ENCODE measurements around the gene USP9Y.
"Not testable (repeated sequence)": the region's sequence is repeated elsewhere in the genome, so short reads cannot be mapped to it uniquely, and the experiment has no call there.

The USP9Y gene

GRCh38 chrY:12701181-12701695 lies at the start of gene USP9Y:
Gene USP9Y (plus strand): TSS chrY:12701231. CDS start chrY:12709448, 8,217 bp downstream.
- no peak for DNase-seq (ENCODE audit: low read depth in 2 of 3, low spot score in 2 of 3)

GRCh38 chrY:12651621-12652036 lies 49.4 kb upstream of the USP9Y start:
- DNase-seq (ENCODE audit: low read depth in 2 of 3, low spot score in 2 of 3), result no peak

- peak in 1 of 3 experiments; percentile 38 for DNase-seq (ENCODE audit: low read depth in 2 of 3, low spot score in 2 of 3)
These were observed 39.0 kb upstream of the USP9Y start for GRCh38 chrY:12661745-12662681.

DNA sequence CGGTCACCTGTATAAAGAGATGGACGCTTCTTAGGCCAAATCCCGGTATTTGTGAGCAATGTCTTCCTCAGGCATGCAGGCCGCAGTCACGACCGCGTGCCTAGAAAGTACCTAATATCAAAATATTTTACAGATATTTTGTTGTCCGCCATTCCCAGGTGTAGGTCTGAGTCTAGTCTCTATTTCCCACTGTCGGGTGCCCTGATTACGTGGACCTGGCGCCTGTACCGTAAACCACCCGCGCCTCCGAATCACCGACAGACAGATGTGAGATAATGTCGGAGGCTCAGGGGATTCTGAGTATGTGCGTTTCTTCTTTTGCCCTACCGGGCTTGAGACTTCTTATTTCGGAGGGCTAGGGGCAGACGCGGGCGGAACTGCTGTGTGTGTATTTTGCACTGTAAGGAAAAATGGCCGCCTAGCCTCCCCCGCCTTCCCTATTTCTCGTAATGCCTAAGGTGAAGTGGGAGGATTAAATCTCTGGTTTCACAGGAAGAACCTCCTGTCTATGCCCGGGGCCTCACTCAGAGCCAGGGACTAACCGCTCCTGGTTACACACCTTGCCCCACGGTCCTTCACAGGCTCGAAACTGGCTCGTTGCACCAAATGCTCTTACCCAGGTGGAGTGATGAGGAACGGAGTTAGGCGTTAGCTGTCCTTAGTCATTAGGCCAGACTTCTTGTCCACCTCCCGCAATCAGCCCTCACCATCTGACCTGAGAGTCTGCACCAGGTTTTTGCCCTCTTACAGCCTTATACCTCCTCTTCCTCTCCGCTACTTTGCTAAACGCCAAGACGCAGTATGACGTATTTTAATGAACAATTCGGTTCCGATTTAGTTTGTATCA lies 38.1 kb upstream of the USP9Y start:
- peak in 1 of 3 experiments; percentile 8 for DNase-seq (ENCODE audit: low read depth in 2 of 3, low spot score in 2 of 3)

DNA sequence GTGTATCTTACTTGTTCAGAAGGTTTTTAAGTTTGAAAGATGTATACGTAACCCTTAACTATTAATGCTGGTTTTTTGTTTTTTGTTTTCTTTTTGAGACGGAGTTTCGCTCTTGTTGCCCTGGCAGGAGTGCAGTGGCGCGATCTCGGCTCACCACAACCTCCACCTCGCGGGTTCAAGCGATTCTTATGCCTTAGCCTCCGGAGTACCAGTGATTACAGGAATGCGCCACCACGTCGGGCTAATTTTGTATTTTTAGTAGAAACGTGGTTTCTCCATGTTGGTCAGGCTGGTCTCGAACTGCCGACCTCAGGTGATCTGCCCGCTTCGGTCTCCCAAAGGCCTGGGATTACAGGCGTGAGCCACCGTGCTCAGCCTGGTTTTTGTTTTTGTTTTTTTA lies 37.2 kb upstream of the USP9Y start:
- not testable (repeated sequence) for DNase-seq (ENCODE audit: low read depth in 2 of 3, low spot score in 2 of 3)

- DNase-seq (ENCODE audit: low read depth in 2 of 3, low spot score in 2 of 3), result no peak
These were observed 22.9 kb upstream of the USP9Y start for GRCh38 chrY:12678111-12678510.

DNA sequence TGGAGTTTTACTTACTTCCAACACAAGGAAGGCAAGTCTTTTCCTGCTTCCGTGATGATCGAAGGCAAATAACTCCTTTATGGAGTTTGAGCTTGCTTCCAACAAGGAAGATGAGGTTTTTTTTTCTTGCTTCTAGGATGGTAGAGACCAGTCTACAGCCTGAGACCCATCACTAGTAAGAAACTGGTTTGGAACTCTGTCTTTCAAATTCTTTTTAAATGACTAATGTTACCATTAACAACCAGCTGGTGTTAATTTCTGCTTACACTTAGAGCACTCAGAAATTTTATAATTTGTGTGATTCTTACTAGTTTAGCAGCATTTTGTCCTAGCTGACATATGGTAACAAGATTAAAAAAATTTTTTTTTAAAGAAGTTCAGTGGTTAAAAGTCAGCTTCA lies 19.5 kb upstream of the USP9Y start:
- no peak for DNase-seq (ENCODE audit: low read depth in 2 of 3, low spot score in 2 of 3)

DNA sequence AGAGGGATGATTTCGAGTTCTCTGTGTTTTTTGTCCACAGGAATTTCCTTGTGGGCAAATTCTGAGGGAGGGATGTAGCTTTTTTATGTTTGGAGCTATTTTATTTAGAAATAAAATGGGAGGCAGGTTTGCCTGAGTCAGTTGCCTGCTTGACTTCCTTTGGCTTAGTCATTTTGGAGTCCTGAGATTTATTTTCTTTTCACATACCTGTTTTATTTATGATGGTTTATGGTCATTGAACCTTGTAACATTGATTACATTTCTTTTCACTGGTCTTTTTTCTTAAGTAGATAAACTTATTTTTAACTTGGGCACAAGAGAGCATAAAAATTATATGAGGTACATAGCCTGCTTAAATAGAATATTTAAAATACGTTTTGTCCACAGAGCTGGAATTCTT lies 12.7 kb upstream of the USP9Y start:
- DNase-seq (ENCODE audit: low read depth in 2 of 3, low spot score in 2 of 3), result no peak

DNA sequence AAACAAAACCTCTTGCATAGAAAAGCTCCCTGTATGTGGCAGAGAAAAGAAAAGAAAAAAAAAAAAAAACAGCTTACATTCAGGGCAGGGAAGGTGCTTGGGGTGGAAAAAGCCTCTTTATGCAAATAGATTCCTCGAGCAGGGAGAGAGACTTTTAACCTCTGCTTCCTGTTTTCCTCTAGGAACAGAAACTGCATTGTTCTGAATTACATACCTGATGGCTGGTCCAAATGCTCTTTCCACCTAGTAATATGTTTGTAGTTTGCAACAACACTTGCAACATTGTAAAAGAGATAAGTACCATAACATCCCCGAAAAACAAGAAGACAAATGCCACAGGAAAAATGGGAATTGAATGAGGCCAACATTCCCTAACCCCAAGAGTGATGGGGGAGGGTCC lies 944 bp upstream of the USP9Y start:
- DNase-seq (ENCODE audit: low read depth in 2 of 3, low spot score in 2 of 3), result no peak

- no peak for DNase-seq (ENCODE audit: low read depth in 2 of 3, low spot score in 2 of 3)
These were observed 1.1 kb downstream of the USP9Y start for GRCh38 chrY:12702174-12702573.

- no peak for DNase-seq (ENCODE audit: low read depth in 2 of 3, low spot score in 2 of 3)
These were observed 9.4 kb downstream of the USP9Y start for GRCh38 chrY:12710460-12710859.

DNA sequence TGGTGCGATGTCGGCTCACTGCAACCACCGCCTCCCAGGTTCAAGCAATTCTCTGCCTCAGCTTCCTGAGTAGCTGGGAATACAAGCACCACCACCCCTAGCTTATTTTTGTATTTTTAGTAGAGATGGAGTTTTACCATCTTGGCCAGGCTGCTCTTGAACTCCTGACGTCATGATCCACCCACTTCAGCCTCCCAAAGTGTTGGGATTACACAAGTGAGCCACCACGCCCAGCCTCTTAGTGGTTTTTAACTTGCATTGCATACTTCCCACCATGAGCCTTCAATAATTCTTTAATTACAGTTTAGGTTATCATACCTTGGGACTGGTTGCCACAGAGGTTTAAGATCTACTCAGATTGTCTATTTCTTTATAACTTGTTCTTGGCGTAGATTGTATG lies 14.3 kb downstream of the USP9Y start:
- no peak for DNase-seq (ENCODE audit: low read depth in 2 of 3, low spot score in 2 of 3)

GRCh38 chrY:12729746-12730145 lies 28.7 kb downstream of the USP9Y start:
- no peak for DNase-seq (ENCODE audit: low read depth in 2 of 3, low spot score in 2 of 3)

DNA sequence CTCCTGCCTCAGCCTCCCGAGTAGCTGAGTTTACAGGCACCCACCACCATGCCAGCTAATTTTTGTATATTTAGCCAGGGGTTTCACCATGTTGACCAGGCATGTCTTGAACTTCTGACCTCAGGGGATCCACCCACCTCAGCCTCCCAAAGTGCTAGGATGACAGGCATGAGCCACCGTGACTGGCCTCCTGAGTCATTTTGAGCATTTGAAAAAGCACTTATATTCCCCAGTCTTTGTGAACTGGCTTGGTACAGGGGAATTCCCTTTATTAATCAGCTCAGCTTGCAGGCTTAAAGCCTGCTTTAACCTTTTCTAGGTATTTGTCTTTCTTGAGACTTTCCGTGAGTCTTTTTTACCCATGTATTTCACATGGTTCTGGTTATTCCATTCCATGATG lies 32.6 kb downstream of the USP9Y start:
- DNase-seq (ENCODE audit: low read depth in 2 of 3, low spot score in 2 of 3), result peak in 1 of 3 experiments; percentile 4

DNA sequence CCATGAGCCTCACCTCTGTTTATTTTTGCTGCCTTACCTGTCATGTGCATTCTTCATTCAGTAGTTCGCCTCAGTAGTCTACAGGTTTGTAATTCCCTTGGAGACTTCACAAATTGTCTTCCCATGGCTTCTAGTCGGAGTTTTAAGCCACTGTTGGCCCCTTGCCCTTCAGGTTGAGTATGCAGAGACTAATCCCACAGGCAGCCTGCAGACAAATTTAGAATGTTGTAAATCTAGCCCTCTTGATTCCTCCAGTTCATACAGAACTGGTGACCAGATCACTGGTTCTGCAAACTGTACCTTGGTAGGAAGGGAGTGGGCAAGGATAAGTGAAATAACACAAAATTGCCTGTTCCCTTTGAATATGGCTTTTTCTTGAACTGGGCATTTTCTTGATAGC lies 33.0 kb downstream of the USP9Y start:
- no peak for DNase-seq (ENCODE audit: low read depth in 2 of 3, low spot score in 2 of 3)

- DNase-seq (ENCODE audit: low read depth in 2 of 3, low spot score in 2 of 3), result no peak
These were observed 40.4 kb downstream of the USP9Y start for GRCh38 chrY:12741414-12741813.

GRCh38 chrY:12742725-12743124 lies 41.7 kb downstream of the USP9Y start:
- DNase-seq (ENCODE audit: low read depth in 2 of 3, low spot score in 2 of 3), result no peak

- DNase-seq (ENCODE audit: low read depth in 2 of 3, low spot score in 2 of 3), result no peak
These were observed 43.1 kb downstream of the USP9Y start for GRCh38 chrY:12744091-12744490.

DNA sequence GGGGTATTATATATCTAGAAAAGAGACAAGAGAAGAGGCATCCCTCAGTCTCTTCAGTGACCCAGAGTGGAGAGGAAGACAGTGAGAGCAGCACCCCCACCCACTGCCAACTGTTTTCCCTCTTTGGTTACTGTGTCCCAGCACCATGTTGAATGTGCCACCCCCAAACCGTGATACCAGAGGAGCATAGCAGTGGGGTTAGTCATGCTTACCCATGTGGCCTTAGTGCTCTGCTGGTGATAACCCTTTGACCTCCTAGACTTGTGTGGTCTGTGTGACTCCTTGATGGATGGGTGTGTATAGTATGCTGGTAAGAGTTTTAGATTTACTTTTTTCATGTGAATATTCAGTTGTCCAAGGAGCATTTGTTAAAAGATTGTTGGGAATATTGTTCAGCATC lies 48.3 kb downstream of the USP9Y start:
- DNase-seq (ENCODE audit: low read depth in 2 of 3, low spot score in 2 of 3), result no peak

DNA sequence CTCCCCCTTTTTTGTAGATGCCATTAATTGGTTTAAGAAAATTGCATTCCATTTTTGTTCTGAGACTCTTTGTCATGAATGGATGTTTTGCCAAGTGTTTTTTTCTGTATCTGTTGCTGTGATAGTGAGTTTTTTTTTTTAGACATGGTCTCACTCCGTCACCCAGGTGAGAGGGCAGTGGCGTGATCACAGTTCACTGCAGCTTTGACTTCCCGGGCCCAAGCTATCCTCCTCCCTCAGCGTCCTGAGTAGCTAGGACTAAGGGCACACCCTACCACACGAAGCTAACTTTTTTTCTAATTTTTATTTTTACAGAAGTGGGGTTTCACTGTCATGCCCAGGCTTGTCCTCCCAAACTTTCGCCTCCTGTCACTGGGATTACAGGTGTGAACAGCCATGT lies 51.8 kb downstream of the USP9Y start:
- DNase-seq (ENCODE audit: low read depth in 2 of 3, low spot score in 2 of 3), result no peak

- no peak for DNase-seq (ENCODE audit: low read depth in 2 of 3, low spot score in 2 of 3)
These were observed 55.0 kb downstream of the USP9Y start for GRCh38 chrY:12756021-12756420.

DNA sequence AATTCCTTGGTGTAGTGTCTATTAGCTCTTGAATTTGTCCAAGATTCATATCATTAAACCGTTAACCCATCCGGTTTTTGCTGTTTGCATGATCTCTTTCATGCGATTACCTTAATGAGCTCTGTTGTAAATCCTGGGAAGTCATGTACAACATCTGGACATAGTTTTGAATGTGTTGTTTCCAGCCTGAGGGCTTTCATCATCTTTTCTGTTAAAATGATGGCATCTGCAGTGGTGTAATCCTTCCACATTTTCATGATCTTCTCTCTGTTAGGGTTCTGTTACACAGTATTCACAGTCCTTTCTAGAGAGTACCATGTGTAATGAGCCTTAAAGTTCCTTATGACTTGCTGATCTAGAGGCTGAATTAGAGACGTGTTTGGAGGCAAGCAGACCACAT lies 64.9 kb downstream of the USP9Y start:
- no peak for DNase-seq (ENCODE audit: low read depth in 2 of 3, low spot score in 2 of 3)
